ENCODE measurements around the gene STK39.
"Not testable (repeated sequence)": the region's sequence is repeated elsewhere in the genome, so short reads cannot be mapped to it uniquely, and the experiment has no call there.

STK39 gene

GRCh38 chr2:168090366-168091135, 156.8 kb downstream of the STK39 start:
- no peak for DNase-seq (ENCODE audit: low read depth in 2 of 2)

- no peak for DNase-seq (ENCODE audit: low read depth in 2 of 2)
These were observed 158.2 kb downstream of the STK39 start for GRCh38 chr2:168089200-168089599.

GRCh38 chr2:168087401-168087800, 160.0 kb downstream of the STK39 start:
- no peak for DNase-seq (ENCODE audit: low read depth in 2 of 2)

GRCh38 chr2:168086851-168087250, 160.5 kb downstream of the STK39 start:
- DNase-seq (ENCODE audit: low read depth in 2 of 2): no peak

GRCh38 chr2:168085801-168086361, 161.5 kb downstream of the STK39 start:
- DNase-seq (ENCODE audit: low read depth in 2 of 2): no peak

- DNase-seq (ENCODE audit: low read depth in 2 of 2): no peak
These were observed 163.1 kb downstream of the STK39 start for GRCh38 chr2:168084288-168084687.

GRCh38 chr2:168081452-168081851, 165.9 kb downstream of the STK39 start:
- not testable (repeated sequence) for DNase-seq (ENCODE audit: low read depth in 2 of 2)

GRCh38 chr2:168079236-168079635, 168.2 kb downstream of the STK39 start:
- DNase-seq (ENCODE audit: low read depth in 2 of 2): no peak

- no peak for DNase-seq (ENCODE audit: low read depth in 2 of 2)
These were observed 170.7 kb downstream of the STK39 start for GRCh38 chr2:168076731-168077130.

GRCh38 chr2:168075446-168075845, 171.9 kb downstream of the STK39 start:
- DNase-seq (ENCODE audit: low read depth in 2 of 2): no peak

- DNase-seq (ENCODE audit: low read depth in 2 of 2): no peak
These were observed 174.6 kb downstream of the STK39 start for GRCh38 chr2:168072626-168073303.

- DNase-seq (ENCODE audit: low read depth in 2 of 2): no peak
These were observed 183.1 kb downstream of the STK39 start for GRCh38 chr2:168064011-168064998.

- no peak for DNase-seq (ENCODE audit: low read depth in 2 of 2)
These were observed 184.5 kb downstream of the STK39 start for GRCh38 chr2:168062936-168063335.

- no peak for DNase-seq (ENCODE audit: low read depth in 2 of 2)
These were observed 185.3 kb downstream of the STK39 start for GRCh38 chr2:168062054-168062453.

- DNase-seq (ENCODE audit: low read depth in 2 of 2): no peak
These were observed 186.2 kb downstream of the STK39 start for GRCh38 chr2:168060986-168061750.

GRCh38 chr2:168059758-168060157, 187.6 kb downstream of the STK39 start:
- DNase-seq (ENCODE audit: low read depth in 2 of 2): no peak

GRCh38 chr2:168058675-168059074, 188.7 kb downstream of the STK39 start:
- no peak for DNase-seq (ENCODE audit: low read depth in 2 of 2)

GRCh38 chr2:168056242-168056787, 191.1 kb downstream of the STK39 start:
- no peak for DNase-seq (ENCODE audit: low read depth in 2 of 2)

- no peak for DNase-seq (ENCODE audit: low read depth in 2 of 2)
These were observed 192.7 kb downstream of the STK39 start for GRCh38 chr2:168054657-168055056.

- no peak for DNase-seq (ENCODE audit: low read depth in 2 of 2)
These were observed 193.7 kb downstream of the STK39 start for GRCh38 chr2:168053676-168054075.

- DNase-seq (ENCODE audit: low read depth in 2 of 2): no peak
These were observed 194.6 kb downstream of the STK39 start for GRCh38 chr2:168052773-168053172.
